ENCODE measurements around the gene DLL3. TPM values are rescaled to one million over a fixed set of nuclear protein-coding genes. Genes with fewer than 3 reads are reported as not detected.
A peak's percentile ranks its signal among the peaks of the same experiment; 100 is the strongest.
"Not testable (repeated sequence)": the region's sequence is repeated elsewhere in the genome, so short reads cannot be mapped to it uniquely, and the experiment has no call there.

The DLL3 gene, protein sequence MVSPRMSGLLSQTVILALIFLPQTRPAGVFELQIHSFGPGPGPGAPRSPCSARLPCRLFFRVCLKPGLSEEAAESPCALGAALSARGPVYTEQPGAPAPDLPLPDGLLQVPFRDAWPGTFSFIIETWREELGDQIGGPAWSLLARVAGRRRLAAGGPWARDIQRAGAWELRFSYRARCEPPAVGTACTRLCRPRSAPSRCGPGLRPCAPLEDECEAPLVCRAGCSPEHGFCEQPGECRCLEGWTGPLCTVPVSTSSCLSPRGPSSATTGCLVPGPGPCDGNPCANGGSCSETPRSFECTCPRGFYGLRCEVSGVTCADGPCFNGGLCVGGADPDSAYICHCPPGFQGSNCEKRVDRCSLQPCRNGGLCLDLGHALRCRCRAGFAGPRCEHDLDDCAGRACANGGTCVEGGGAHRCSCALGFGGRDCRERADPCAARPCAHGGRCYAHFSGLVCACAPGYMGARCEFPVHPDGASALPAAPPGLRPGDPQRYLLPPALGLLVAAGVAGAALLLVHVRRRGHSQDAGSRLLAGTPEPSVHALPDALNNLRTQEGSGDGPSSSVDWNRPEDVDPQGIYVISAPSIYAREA
- polyA plus RNA-seq (ENCODE audit: insufficient read length in 3 of 3) = under 1 TPM; 0.35 to 0.70 (median 0.62) TPM
- long read RNA-seq, donor 1 = 0 reads
- long read RNA-seq, donor 2 = 0 reads
- long read RNA-seq, donor 3 = 0 reads
- long read RNA-seq, donor 4 = 0 reads
- long read RNA-seq, donor 5 = 0 reads
- long read RNA-seq, donor 6 = 0 reads
- long read RNA-seq, donor 7 = 0 reads
- long read RNA-seq, donor 8 = 0 reads
- long read RNA-seq, donor 9 = 0 reads
- long read RNA-seq, donor 10 = 0 reads
- long read RNA-seq, donor 11 = 0 reads
- long read RNA-seq, donor 12 = 0 reads
- long read RNA-seq, donor 13, partial matches to known transcripts = 6 of 6 reads
- long read RNA-seq, donor 13, other reads (novel, unspliced or antisense) = 0 of 6 reads
- long read RNA-seq, donor 14, partial matches to known transcripts = 0 of 1 reads
- long read RNA-seq, donor 14, other reads (novel, unspliced or antisense) = 0 of 1 reads
- long read RNA-seq, donor 15 = 0 reads
- long read RNA-seq, donor 16 = 0 reads

DNA sequence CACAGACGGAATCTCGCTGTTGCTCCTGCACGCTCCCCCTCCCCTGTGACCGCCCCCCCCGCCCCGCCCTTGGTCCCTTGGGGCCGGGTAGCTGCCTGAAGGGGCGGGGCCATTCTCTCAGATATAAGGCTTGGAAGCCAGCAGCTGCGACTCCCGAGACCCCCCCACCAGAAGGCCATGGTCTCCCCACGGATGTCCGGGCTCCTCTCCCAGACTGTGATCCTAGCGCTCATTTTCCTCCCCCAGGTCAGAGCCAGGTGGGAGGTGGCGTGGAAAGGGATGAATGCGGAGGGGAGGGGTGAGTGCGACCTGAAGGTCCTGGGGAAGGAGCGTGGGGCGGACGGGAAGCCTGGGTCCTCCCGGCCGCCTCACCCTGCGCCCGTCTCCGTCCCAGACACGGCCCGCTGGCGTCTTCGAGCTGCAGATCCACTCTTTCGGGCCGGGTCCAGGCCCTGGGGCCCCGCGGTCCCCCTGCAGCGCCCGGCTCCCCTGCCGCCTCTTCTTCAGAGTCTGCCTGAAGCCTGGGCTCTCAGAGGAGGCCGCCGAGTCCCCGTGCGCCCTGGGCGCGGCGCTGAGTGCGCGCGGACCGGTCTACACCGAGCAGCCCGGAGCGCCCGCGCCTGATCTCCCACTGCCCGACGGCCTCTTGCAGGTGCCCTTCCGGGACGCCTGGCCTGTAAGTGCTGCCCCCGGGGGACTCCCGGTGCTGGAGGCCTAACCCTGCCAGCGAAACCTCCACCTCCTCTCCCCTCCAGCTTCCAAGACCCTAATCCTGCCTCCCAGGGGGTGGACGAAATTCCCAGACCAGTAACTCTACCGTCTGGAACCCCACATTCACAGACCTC lies at the start of gene DLL3:
TSS of gene DLL3 (plus strand) at position 150 of the 845 bp plus-strand sequence. CDS start at position 178, 28 bp downstream.
- DNase-seq (ENCODE audit: extremely low read depth in 1 of 11, low read depth in 9 of 11, low spot score in 4 of 11) = no peak

DNA sequence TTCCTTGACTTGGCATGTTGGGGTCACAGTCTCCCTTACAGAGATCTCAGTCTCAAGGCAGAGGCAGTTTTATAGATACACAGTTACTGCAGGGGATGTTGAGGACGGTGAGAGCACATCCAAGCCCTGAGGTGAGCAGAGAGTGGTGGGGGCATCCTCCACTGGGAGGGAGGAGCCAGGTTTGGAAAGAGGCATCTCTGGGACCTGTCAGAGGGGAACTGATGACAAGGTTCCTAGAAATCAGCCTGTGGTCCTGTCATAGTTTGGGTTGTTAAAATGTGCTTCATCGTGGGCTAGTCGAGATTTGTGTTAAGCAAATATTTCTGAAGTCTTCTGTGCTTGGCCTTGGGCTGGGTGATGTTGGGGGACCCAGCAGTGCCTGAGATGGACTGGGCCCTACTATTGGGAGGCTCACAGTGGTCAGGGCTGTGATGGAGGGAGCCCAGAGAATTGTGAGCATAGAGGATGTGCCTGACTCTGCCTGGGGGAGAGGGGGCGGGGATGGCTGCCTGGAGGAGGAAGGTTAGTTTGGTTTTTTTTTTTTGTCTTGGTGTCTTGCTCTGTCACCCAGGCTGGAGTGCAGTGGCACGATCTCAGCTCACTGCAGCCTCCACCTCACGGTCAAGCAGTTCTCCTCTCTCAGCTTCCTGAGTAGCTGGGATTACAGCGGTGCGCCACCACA lies 49.5 kb upstream of the DLL3 start:
- DNase-seq (ENCODE audit: extremely low read depth in 1 of 11, low read depth in 9 of 11, low spot score in 4 of 11) = no peak

DNA sequence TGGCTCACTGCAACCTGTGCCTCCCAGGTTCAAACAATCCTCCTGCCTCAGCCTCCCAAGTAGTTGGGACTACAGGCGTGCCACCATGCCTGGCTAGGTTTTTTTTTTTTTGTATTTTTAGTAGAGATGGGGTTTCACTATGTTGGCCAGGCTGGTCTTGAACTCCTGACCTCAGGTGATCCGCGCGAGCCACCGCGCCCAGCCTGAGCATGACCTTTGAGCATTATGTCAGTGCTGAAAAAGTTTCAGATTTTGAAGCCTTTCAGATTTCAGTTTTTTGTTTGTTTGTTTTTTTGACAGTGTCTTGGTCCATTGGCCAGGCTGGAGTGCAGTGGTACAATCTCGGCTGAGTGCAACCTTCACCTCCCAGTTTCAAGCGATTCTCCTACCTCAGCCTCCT lies 47.5 kb upstream of the DLL3 start:
- DNase-seq (ENCODE audit: extremely low read depth in 1 of 11, low read depth in 9 of 11, low spot score in 4 of 11) = not testable (repeated sequence)

DNA sequence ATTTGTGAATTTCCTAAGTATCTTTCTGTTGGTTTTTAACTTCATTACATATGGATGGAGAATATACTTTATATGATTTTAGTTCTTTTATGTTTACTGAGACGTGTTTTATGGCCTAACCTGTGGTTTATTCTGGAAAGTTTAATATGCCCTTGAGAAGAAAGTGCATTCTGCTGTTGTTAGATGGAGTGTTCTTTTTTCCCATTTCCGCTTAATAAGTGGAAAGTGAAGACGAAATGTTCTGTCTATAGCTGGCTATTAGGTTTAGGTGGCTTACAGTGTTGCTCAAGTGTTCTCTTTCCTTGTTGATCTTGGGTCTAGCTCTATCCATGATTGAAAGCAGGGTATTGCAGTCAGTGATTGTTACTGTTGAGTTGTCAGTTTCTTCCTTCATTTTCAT lies 35.3 kb upstream of the DLL3 start:
- no peak for DNase-seq (ENCODE audit: extremely low read depth in 1 of 11, low read depth in 9 of 11, low spot score in 4 of 11)

DNA sequence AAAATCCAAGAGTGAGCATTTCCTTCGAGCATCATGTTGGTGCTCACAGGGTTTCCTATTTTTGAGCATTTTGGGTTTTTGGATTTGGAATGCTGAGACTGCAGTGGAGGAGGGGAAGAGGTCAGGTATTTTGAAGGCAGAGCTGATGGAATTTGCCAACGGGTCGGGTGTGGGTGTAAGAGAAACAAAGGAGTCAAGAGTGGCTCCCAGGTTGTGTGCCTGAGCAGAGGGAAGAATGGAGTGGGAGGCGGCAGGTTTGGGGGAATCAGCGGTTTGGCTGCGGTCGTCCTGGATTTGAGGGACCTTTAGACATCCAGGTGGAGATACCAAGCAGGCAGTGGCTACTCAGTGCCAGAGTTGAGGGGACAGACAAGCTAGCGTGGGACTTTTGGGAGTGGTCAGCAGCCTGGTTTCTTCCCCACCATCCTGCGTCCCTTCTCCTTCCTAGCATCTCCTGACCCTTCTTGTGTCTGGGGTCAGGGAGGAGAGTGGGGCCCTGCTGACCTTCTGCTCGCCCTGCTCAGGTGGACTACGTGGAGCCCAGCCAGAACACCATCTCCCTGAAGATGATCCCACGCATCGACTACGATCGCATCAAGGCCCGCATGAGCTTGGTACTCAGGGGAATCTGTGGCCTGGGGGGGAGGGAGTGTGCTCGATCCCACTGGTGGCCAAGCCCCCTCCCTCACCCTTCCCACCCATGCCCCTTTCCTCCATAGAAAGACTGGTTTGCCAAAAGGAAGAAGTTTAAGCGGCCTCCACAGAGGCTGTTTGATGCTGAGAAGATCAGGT lies 32.6 kb upstream of the DLL3 start:
- no peak for DNase-seq (ENCODE audit: extremely low read depth in 1 of 11, low read depth in 9 of 11, low spot score in 4 of 11)

DNA sequence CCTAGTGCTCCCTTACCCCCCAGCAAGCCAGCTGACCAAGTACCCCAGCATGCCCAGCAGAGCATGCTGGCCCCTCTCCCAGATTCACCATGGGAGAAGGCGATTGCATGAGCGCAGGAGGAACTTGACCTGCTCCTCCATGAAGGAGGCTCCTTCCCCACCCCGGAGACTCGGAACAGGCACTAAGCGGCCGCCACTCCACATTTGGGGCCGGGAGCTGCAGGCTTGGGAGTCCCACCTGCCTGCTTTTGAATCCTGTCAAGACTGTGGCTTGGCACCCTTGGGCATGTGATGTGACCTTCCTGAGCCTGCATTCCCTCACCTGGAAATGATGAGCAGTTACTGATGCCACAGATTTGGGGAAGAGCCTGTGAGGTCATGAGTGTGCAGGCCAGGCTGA lies 30.8 kb upstream of the DLL3 start:
- no peak for DNase-seq (ENCODE audit: extremely low read depth in 1 of 11, low read depth in 9 of 11, low spot score in 4 of 11)

DNA sequence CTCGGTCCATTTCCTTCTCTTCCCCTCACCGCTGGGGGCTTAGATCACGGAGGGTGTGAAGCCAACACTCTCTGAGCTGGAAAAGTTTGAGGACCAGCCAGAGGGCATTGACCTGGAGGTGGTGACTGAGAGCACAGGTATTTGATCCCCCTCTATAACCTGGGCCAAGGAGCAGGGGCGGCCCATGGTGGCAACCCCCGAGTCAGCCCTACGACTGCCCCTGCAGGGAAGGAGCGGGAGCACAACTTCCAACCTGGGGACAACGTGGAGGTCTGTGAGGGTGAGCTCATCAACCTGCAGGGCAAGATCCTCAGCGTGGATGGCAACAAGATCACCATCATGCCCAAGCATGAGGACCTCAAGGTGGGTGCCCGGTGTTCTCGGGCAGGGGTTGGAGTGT lies 29.7 kb upstream of the DLL3 start:
- DNase-seq (ENCODE audit: extremely low read depth in 1 of 11, low read depth in 9 of 11, low spot score in 4 of 11) = no peak

DNA sequence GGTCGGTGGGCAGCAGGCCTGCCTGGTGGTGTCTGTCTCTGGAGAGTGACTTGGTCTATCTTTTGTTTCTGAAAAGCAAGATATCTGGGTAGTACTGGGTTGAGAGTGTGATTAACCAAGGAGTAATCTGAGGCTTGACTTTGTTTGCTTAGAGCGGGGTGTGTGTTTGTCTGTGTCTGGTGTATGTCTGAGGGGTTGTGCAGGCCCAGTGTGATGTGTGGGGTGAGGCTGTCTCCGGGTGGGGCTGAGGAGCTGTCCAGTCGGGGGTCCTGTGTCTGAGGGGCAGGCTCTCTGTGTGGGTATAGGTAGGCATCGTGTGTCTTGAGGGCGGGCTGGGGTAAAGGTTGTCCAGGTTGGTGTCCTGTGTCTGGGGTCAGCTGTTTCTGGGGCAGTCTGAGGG lies 29.2 kb upstream of the DLL3 start:
- no peak for DNase-seq (ENCODE audit: extremely low read depth in 1 of 11, low read depth in 9 of 11, low spot score in 4 of 11)

DNA sequence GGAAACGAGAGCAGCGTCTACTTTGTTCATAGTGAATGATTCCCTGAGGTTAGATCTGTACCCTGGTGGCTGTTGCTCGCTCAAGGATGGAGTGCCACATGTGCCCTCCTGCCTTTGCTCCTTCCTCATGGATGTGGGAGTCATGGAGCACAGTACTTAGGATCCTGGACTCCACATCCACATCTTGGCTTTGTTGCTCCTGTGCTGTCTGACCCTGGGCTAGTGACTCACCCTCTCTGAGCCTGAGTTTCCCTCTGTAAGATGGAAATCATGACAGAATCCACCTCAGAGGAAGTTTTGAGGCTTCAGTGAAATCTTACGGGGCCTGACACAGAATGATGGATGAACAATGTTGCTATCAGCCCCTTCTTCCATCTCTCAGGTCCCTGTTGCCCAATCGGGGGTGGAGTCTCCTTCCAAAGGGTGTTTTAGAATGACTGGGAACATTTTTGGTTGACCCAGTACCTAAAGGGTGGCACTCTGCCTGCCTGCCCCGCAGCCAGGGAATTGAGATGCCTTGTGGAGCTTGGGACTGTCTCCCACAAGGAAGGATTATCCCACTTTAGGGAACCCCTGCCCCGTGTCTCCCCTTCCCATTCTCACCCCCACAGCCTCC lies 27.9 kb upstream of the DLL3 start:
- no peak for DNase-seq (ENCODE audit: extremely low read depth in 1 of 11, low read depth in 9 of 11, low spot score in 4 of 11)

DNA sequence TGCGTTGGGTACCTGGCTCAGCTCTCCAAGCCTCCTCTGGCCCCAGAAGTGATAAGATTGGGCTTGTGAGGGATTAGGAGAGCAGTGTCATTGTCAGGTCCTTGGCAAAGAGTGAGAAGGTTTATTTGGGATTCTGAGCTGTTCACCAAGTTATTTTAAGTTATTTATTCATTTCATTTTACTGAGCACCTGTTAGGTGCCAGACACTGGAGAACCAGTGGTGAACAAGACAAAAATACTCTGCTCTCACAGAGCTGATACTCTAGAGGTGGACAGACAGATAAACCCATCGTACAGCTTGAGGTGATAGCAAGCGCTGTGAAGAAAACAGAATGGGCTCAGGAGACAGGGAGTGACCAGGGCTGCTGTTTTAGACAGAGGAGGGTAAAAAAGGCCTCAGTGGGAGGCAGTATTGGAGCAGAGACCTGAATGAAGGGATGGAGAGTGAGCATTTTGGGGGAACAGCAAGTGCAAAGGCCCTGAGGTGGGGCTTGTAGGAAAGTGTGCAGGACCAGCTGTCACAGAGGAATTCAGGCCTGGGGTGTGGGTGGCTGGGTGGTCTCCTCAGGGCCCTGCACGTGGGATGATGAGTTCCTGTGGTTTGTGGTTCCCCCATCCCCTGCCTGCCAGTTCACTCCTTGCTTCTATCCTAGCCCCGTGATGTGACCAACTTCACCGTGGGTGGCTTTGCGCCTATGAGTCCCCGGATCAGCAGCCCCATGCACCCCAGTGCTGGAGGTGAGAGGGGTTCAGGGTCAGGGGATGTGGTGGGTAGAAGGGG lies 26.8 kb upstream of the DLL3 start:
- DNase-seq (ENCODE audit: extremely low read depth in 1 of 11, low read depth in 9 of 11, low spot score in 4 of 11) = no peak

DNA sequence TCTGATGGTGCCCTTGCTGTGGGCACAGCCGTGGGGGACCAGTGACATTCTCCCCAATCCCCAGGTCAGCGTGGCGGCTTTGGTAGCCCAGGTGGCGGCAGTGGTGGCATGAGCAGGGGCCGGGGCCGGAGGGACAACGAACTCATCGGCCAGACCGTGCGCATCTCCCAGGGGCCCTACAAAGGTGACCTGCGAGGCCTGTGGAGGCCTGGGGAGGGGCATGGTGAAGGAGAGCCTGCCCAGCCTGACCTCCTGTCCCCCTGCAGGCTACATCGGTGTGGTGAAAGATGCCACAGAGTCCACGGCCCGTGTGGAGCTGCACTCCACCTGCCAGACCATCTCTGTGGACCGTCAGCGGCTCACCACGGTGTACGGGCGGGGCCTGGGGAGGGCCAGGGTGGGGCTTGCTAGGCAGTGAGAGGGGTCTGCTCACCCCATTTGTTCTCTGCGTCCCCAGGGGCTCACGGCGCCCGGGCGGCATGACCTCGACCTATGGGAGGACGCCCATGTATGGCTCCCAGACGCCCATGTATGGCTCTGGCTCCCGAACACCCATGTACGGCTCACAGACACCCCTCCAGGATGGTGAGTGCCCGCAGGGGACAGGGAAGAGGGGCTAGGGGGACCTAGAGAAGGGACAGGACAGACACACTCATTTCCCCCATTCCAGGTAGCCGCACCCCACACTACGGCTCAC lies 25.9 kb upstream of the DLL3 start:
- no peak for DNase-seq (ENCODE audit: extremely low read depth in 1 of 11, low read depth in 9 of 11, low spot score in 4 of 11)

DNA sequence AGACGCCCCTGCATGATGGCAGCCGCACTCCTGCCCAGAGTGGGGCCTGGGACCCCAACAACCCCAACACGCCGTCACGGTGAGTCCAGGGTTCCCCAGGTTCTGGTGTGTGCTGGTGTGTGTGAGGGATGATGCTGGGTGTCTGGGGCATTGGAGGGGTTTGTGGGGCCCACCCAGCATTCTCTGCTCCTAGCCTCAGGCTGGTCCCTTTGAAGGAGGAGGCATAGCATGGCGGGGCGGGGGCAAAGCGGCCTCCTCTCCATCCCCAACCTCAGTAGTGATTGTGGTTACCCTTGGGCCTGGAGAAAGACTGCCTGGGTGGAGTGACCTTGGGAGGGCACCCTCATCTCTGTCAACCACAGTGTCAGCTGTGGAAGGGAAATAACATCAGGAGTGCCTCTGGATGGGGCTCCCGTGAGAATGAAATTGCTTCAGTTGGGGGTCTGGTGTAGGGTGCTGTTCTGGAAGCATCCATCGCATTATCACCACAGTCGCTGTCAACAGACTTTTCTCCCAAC lies 25.2 kb upstream of the DLL3 start:
- no peak for DNase-seq (ENCODE audit: extremely low read depth in 1 of 11, low read depth in 9 of 11, low spot score in 4 of 11)

DNA sequence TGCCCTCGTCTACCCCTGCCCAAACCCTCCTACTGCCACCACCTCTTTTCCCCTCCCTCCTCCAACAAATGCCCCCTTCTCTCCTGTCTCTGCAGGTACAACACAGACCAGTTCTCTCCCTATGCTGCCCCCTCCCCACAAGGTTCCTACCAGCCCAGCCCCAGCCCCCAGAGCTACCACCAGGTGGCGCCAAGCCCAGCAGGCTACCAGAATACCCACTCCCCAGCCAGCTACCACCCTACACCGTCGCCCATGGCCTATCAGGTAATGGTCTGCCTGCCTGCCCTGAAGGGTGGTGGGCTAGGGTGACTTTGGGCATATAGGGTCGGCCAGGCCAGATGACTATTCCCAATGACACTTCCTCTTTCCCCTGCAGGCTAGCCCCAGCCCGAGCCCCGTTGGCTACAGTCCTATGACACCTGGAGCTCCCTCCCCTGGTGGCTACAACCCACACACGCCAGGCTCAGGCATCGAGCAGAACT lies 24.6 kb upstream of the DLL3 start:
- peak in 8 of 11 donors; percentile 23 to 50 (median 37) for DNase-seq (ENCODE audit: extremely low read depth in 1 of 11, low read depth in 9 of 11, low spot score in 4 of 11)

DNA sequence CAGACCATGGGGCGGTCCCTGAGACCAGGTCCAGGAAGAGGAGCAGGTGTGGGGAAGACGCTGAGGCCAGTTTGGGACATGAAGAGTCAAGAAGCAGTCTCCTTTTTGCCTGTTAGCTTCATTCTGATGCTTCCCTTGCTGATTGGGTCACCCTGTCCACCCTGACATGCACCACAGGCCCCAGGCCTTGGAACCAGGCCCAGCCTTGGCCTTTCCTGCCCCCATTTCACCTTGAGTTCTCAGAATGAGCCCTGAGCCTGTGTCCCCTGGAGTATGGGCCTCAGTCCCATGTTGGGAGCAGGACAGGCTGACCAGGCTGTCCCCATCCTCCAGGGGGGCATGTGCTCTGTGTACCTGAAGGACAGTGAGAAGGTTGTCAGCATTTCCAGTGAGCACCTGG lies 23.0 kb upstream of the DLL3 start:
- no peak for DNase-seq (ENCODE audit: extremely low read depth in 1 of 11, low read depth in 9 of 11, low spot score in 4 of 11)

DNA sequence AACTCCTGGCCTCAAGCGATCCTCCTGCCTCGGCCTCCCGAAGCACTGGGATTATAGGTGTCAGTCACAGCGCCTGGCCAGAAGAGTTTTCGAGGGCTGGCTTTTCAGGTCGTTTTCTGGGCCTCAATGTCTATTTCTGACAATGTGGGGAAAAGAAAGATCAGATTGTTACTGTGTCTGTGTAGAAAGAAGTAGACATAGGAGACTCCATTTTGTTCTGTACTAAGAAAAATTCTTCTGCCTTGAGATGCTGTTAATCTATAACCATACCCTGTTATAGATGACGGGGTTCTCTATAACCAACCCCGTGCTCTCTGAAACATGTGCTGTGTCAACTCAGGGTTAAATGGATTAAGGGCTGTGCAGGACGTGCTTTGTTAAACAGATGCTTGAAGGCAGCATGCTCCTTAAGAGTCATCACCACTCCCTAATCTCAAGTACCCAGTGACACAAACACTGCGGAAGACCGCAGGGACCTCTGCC lies 19.4 kb upstream of the DLL3 start:
- DNase-seq (ENCODE audit: extremely low read depth in 1 of 11, low read depth in 9 of 11, low spot score in 4 of 11) = not testable (repeated sequence)
